Esophagus (tissue), 2 donors: ENCODE measurements around the gene EME2. TPM values are rescaled to one million over a fixed set of nuclear protein-coding genes. Genes with fewer than 3 reads are reported as not detected.

Source experiments
- H3K27ac ChIP-seq, 2 donors: one replicate each; pipeline ENCODE4 v1.5.1; 2013; ENCODE audit warnings: low read depth in 2 of 2, mild to moderate bottlenecking in 2 of 2, inconsistent platforms in 1 of 2, low read length in 1 of 2, moderate library complexity in 1 of 2
- H3K27me3 ChIP-seq, 2 donors: one replicate each; pipeline ENCODE4 v1.6.1; 2013; ENCODE audit warnings: low read length in 2 of 2, control low read depth in 1 of 2, mild to moderate bottlenecking in 1 of 2; ENCODE audit not compliant: insufficient read depth in 2 of 2, control insufficient read depth in 1 of 2
- H3K36me3 ChIP-seq, 2 donors: one replicate each; pipeline ENCODE4 v1.6.1; 2013; ENCODE audit warnings: low read length in 1 of 2; ENCODE audit not compliant: control insufficient read depth in 2 of 2, insufficient read depth in 2 of 2
- H3K4me1 ChIP-seq, 2 donors: one replicate each; pipeline ENCODE4 v1.6.1; 2013; ENCODE audit warnings: low read length in 1 of 2; ENCODE audit not compliant: control insufficient read depth in 2 of 2, insufficient read depth in 2 of 2
- H3K4me3 ChIP-seq, 2 donors: one replicate each; pipeline ENCODE4 v1.5.1; 2013; ENCODE audit warnings: low read length in 2 of 2, mild to moderate bottlenecking in 2 of 2, low read depth in 1 of 2, moderate library complexity in 1 of 2
- H3K9me3 ChIP-seq, 2 donors: one replicate each; pipeline ENCODE4 v1.6.1; 2013; ENCODE audit warnings: mild to moderate bottlenecking in 2 of 2, low read depth in 1 of 2, low read length in 1 of 2, moderate library complexity in 1 of 2; ENCODE audit not compliant: control insufficient read depth in 2 of 2, insufficient read depth in 1 of 2
- WGBS, 2 donors: extraction: QIAGEN DNeasy Blood & Tissue Kit; methylation state at CpG; one replicate each; pipeline ENCODE4 v1.1.7; 2013; 5-methylcytosine and 5-hydroxymethylcytosine counted together
- polyA plus RNA-seq, 2 donors: library from polyadenylated mRNA; stranded (reverse); fragments of 200-250 nt; gene quantifications; one replicate each; pipeline ENCODE4 v1.2.3, GENCODE V29; 2013
- donor health status: healthy with polysubstance abuse.
- donor health status: Bipolar disorder and iron deficiency.

Gene EME2
- polyA plus RNA-seq, 2 donors, result 6.6 to 23.0 TPM

GRCh38 chr16:1816396-1817275 lies 44.0 kb downstream of the EME2 start:
- WGBS, 2 donors, result 92 to 94% methylated on average over 40 of the region's 40 CpGs
- Histone ChIP-seq H3K4me1 (no peaks in the 10 kb centered on the region), H3K9me3 (no peaks in the 10 kb centered on the region), H3K27ac (no peak overlapping the region), H3K4me3 (no peak overlapping the region), H3K36me3 (peaks cover 0 to 46% of the 10 kb centered on the region in 2 donors), H3K27me3 (no peaks in the 10 kb centered on the region)

- Histone ChIP-seq H3K27me3 (no peaks in the 10 kb centered on the region), H3K27ac (no peak overlapping the region), H3K4me1 (no peaks in the 10 kb centered on the region), H3K4me3 (no peak overlapping the region), H3K36me3 (peaks cover 0 to 48% of the 10 kb centered on the region in 2 donors), H3K9me3 (no peaks in the 10 kb centered on the region)
- 94% methylated on average over 4 to 9 of the region's 9 CpGs for WGBS, 2 donors
Measured at GRCh38 chr16:1817276-1817589, 44.6 kb downstream of the EME2 start.

GRCh38 chr16:1817716-1818115 lies 45.1 kb downstream of the EME2 start:
- Histone ChIP-seq H3K27ac (no peak overlapping the region), H3K27me3 (no peaks in the 10 kb centered on the region), H3K4me3 (no peak overlapping the region), H3K9me3 (no peaks in the 10 kb centered on the region), H3K4me1 (no peaks in the 10 kb centered on the region), H3K36me3 (peaks cover 0 to 52% of the 10 kb centered on the region in 2 donors)
- 92 to 94% methylated on average over 17 of the region's 17 CpGs for WGBS, 2 donors

GRCh38 chr16:1818204-1818872 lies 45.7 kb downstream of the EME2 start:
- Histone ChIP-seq H3K4me1 (no peaks in the 10 kb centered on the region), H3K36me3 (peaks cover 0 to 54% of the 10 kb centered on the region in 2 donors), H3K27ac (no peak overlapping the region), H3K4me3 (no peak overlapping the region), H3K9me3 (no peaks in the 10 kb centered on the region), H3K27me3 (no peaks in the 10 kb centered on the region)
- WGBS, 2 donors, result 96 to 97% methylated on average over 25 to 27 of the region's 27 CpGs

GRCh38 chr16:1818873-1819525 lies 46.4 kb downstream of the EME2 start:
- peaks cover 0 to 56% of the 10 kb centered on the region in 2 donors for H3K36me3 ChIP-seq
- H3K9me3 ChIP-seq, result no peaks in the 10 kb centered on the region
- no peaks in the 10 kb centered on the region for H3K27me3 ChIP-seq
- 94 to 96% methylated on average over 35 of the region's 35 CpGs for WGBS, 2 donors
- no peak overlapping the region for H3K4me3 ChIP-seq
- no peaks in the 10 kb centered on the region for H3K4me1 ChIP-seq
- no peak overlapping the region for H3K27ac ChIP-seq

- Histone ChIP-seq H3K36me3 (peaks cover 0 to 56% of the 10 kb centered on the region in 2 donors), H3K27ac (no peak overlapping the region), H3K9me3 (no peaks in the 10 kb centered on the region), H3K4me1 (no peaks in the 10 kb centered on the region), H3K4me3 (no peak overlapping the region), H3K27me3 (no peaks in the 10 kb centered on the region)
- WGBS, 2 donors, result 95% methylated on average over 15 of the region's 15 CpGs
Measured at GRCh38 chr16:1819611-1820010, 47.0 kb downstream of the EME2 start.

GRCh38 chr16:1820096-1820945 lies 47.7 kb downstream of the EME2 start:
- H3K4me3 ChIP-seq, result no peak overlapping the region
- peaks cover 0 to 55% of the 10 kb centered on the region in 2 donors for H3K36me3 ChIP-seq

GRCh38 chr16:1820946-1821290 lies 48.3 kb downstream of the EME2 start:
- no peak overlapping the region for H3K27ac ChIP-seq
- H3K9me3 ChIP-seq, result no peaks in the 10 kb centered on the region
- no peak overlapping the region for H3K4me3 ChIP-seq
- H3K36me3 ChIP-seq, result peaks cover 0 to 53% of the 10 kb centered on the region in 2 donors
- peaks cover 0 to 9% of the 10 kb centered on the region in 2 donors for H3K4me1 ChIP-seq
- H3K27me3 ChIP-seq, result no peaks in the 10 kb centered on the region
- WGBS, 2 donors, result 91 to 92% methylated on average over 12 of the region's 12 CpGs

More at GRCh38 chr16:1820096-1820945, 47.7 kb downstream of the EME2 start:
- Histone ChIP-seq H3K27me3 (no peaks in the 10 kb centered on the region), H3K9me3 (no peaks in the 10 kb centered on the region), H3K27ac (no peak overlapping the region), H3K4me1 (peaks cover 0 to 3% of the 10 kb centered on the region in 2 donors)
- 85 to 90% methylated on average over 25 of the region's 25 CpGs for WGBS, 2 donors
